CD4-positive, alpha-beta T cell (primary cell): ENCODE data around the gene NAV2. TPM values are rescaled to one million over a fixed set of nuclear protein-coding genes. Genes with fewer than 3 reads are reported as not detected.
A peak's percentile ranks its signal among the peaks of the same experiment; 100 is the strongest.

ENCODE experiments used
- ATAC-seq: fragments of 200-7000 bp; cut with Tn5 transposase; one replicate; pipeline ENCODE4 v1.10.0; 2022; ENCODE audit warnings: mild to moderate bottlenecking; ENCODE audit not compliant: poor library complexity
- CTCF ChIA-PET: fragments of 350-600 bp; sonication (Branson Sonifier 250); formaldehyde crosslinking; loops from one replicate; lab custom pipeline; 2021; ENCODE audit warnings: antibody characterized with exemption, inconsistent platforms; lab: Charles Lee
- POLR2A ChIA-PET: fragments of 350-600 bp; sonication (Branson Sonifier 250); formaldehyde crosslinking; loops from one replicate; lab custom pipeline; 2021; ENCODE audit warnings: antibody characterized with exemption, inconsistent platforms; lab: Charles Lee
- DNase-seq, 14 experiments: peaks; one replicate each; pipeline ENCODE4 v3.0.0-alpha.2; 2013 to 2020; ENCODE audit warnings: mixed read lengths in 2 of 14
- H3K27ac ChIP-seq, 2 donors: one replicate each; pipeline versions ENCODE4 v1.5.1 to v1.7.0; 2013; ENCODE audit warnings: low read length in 2 of 2, low read depth in 1 of 2, mild to moderate bottlenecking in 1 of 2
- H3K27me3 ChIP-seq, 2 experiments: 1 replicate in 1 of 2; 2 replicates in 1 of 2; pipeline versions ENCODE4 v1.6.1 to v1.7.0; 2013; ENCODE audit warnings: low read length in 2 of 2, control low read depth in 1 of 2, mild to moderate bottlenecking in 1 of 2, moderate library complexity in 1 of 2; ENCODE audit not compliant: insufficient read depth in 2 of 2, control insufficient read depth in 1 of 2
- H3K36me3 ChIP-seq: one replicate; pipeline ENCODE4 v1.6.1; 2013; ENCODE audit warnings: low read length, control low read depth; ENCODE audit not compliant: insufficient read depth
- H3K4me1 ChIP-seq: one replicate; pipeline ENCODE4 v1.6.1; 2013; ENCODE audit warnings: low read length, control low read depth; ENCODE audit not compliant: insufficient read depth
- H3K4me3 ChIP-seq: one replicate; pipeline ENCODE4 v1.5.1; 2013; ENCODE audit warnings: mild to moderate bottlenecking, low read length, moderate library complexity
- H3K9me3 ChIP-seq, 2 experiments: 1 replicate in 1 of 2; 2 replicates in 1 of 2; pipeline versions ENCODE4 v1.6.1 to v1.7.0; 2013; ENCODE audit warnings: low read length in 2 of 2, mild to moderate bottlenecking in 2 of 2, control low read depth in 1 of 2, moderate library complexity in 1 of 2; ENCODE audit not compliant: control insufficient read depth in 1 of 2, insufficient read depth in 1 of 2
- H3K27ac Mint-ChIP-seq: one replicate; pipeline ENCODE4 v1.8.0; 2020; ENCODE audit warnings: mixed read lengths
- H3K27me3 Mint-ChIP-seq: one replicate; pipeline ENCODE4 v1.8.0; 2021; ENCODE audit warnings: mixed read lengths
- H3K36me3 Mint-ChIP-seq: one replicate; pipeline ENCODE4 v1.8.0; 2021; ENCODE audit warnings: low read depth, mixed read lengths
- H3K4me1 Mint-ChIP-seq: one replicate; pipeline ENCODE4 v1.8.0; 2021; ENCODE audit warnings: low read depth, mixed read lengths
- H3K4me3 Mint-ChIP-seq: one replicate; pipeline ENCODE4 v1.8.0; 2020; ENCODE audit warnings: mild to moderate bottlenecking, mixed read lengths
- H3K9me3 Mint-ChIP-seq: one replicate; pipeline ENCODE4 v1.8.0; 2020; ENCODE audit warnings: mixed read lengths
- intact Hi-C, 2 experiments: fragments of 100-400 bp; cut with DNase I in 1 of 2; cut with micrococcal nuclease in 1 of 2; formaldehyde crosslinking; loops; one replicate each; pipeline versions ENCODE4 v1.15.1 to v1.9.0; 2023 to 2025; cut with DNase I, micrococcal nuclease
- total RNA-seq, 174 experiments: library from RNA in 2 of 174; stranded (reverse) in 2 of 174; gene quantifications; one replicate each; pipeline ENCODE4 v1.2.3 and lab custom pipeline; 2021 to 2026
- TF ChIP-seq, protein P1 (sequence below): fragments of 200-600 bp; IDR thresholded peaks from one replicate; pipeline ENCODE4 v1.8.0; 2022; ENCODE audit warnings: antibody characterized with exemption, mild to moderate bottlenecking

Gene NAV2
- total RNA-seq, 2 experiments from 2014 or later, result 0.55 to 0.64 TPM

DNA sequence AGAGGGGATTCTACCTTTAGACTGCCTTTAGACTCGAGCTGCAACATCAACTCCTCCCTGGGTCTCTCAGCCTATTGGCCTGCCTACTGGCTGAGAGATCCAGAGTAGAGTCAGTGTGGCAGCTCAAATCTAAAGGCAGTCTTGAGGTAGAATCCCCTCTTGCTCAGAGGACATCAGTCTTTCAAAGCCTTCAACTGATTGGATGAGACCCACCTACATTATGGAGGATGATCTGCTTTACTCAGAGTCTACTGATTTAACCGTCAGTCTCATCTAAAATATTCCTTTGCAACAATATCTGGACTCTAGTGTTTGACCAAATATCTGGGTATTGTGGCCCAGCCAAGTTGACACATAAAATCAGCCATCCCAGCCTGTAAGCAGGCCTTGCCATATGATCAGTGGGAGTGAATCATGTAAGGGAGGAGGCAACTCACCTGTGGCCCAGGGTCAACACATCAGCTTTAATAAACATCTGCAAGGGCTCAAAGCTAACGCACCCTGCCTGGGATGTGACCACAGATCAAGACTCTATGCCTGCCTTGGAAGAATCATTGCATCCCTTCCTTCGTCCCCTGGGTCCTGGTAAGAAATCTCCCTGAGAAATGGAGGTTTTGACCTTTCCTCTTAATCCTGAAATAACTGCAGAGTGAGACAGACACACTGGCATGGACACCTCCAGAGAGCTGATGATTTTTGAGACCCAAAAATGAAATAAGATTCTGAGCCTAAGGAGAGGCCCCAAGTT lies 249.6 kb downstream of the NAV2 start:
- TF ChIP-seq, protein P1, sequence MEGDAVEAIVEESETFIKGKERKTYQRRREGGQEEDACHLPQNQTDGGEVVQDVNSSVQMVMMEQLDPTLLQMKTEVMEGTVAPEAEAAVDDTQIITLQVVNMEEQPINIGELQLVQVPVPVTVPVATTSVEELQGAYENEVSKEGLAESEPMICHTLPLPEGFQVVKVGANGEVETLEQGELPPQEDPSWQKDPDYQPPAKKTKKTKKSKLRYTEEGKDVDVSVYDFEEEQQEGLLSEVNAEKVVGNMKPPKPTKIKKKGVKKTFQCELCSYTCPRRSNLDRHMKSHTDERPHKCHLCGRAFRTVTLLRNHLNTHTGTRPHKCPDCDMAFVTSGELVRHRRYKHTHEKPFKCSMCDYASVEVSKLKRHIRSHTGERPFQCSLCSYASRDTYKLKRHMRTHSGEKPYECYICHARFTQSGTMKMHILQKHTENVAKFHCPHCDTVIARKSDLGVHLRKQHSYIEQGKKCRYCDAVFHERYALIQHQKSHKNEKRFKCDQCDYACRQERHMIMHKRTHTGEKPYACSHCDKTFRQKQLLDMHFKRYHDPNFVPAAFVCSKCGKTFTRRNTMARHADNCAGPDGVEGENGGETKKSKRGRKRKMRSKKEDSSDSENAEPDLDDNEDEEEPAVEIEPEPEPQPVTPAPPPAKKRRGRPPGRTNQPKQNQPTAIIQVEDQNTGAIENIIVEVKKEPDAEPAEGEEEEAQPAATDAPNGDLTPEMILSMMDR, result no peak
- no peak overlapping the region for H3K27ac Mint-ChIP-seq
- Histone ChIP-seq H3K4me1 (no peaks in the 10 kb centered on the region), H3K27ac (no peak overlapping the region), H3K27me3 (peaks cover 0 to 2% of the 10 kb centered on the region in 2 experiments), H3K9me3 (no peaks in the 10 kb centered on the region), H3K36me3 (no peaks in the 10 kb centered on the region), H3K4me3 (no peak overlapping the region)
- CTCF ChIA-PET, result no interaction called here
- peaks cover 10% of the 10 kb centered on the region for H3K27me3 Mint-ChIP-seq
- no peaks in the 10 kb centered on the region for H3K36me3 Mint-ChIP-seq
- H3K4me1 Mint-ChIP-seq, result no peaks in the 10 kb centered on the region
- DNase-seq (no peak), ATAC-seq (no peak)
- POLR2A ChIA-PET, result no interaction called here
- intact Hi-C loops, result no loop called here
- no peaks in the 10 kb centered on the region for H3K9me3 Mint-ChIP-seq
- H3K4me3 Mint-ChIP-seq, result no peak overlapping the region

- no peaks in the 10 kb centered on the region for H3K9me3 Mint-ChIP-seq
- Histone ChIP-seq H3K4me1 (no peaks in the 10 kb centered on the region), H3K27me3 (no peaks in the 10 kb centered on the region), H3K4me3 (no peak overlapping the region), H3K36me3 (no peaks in the 10 kb centered on the region), H3K9me3 (no peaks in the 10 kb centered on the region), H3K27ac (no peak overlapping the region)
- no peak for DNase-seq
- intact Hi-C loops, result no loop called here
- H3K4me1 Mint-ChIP-seq, result no peaks in the 10 kb centered on the region
- H3K27ac Mint-ChIP-seq, result no peak overlapping the region
- no peak for ATAC-seq
- H3K4me3 Mint-ChIP-seq, result no peak overlapping the region
- POLR2A ChIA-PET, result no interaction called here
- no peaks in the 10 kb centered on the region for H3K36me3 Mint-ChIP-seq
- CTCF ChIA-PET, result no interaction called here
- H3K27me3 Mint-ChIP-seq, result peaks cover 10% of the 10 kb centered on the region
- TF ChIP-seq, protein P1, result no peak
Observed at GRCh38 chr11:19962801-19963175, 250.2 kb downstream of the NAV2 start.

- H3K4me1 ChIP-seq, result no peaks in the 10 kb centered on the region
- H3K27ac Mint-ChIP-seq, result no peak overlapping the region
- H3K36me3 Mint-ChIP-seq, result no peaks in the 10 kb centered on the region
- H3K9me3 ChIP-seq, result no peaks in the 10 kb centered on the region
- no peaks in the 10 kb centered on the region for H3K4me1 Mint-ChIP-seq
- no peaks in the 10 kb centered on the region for H3K36me3 ChIP-seq
- H3K27me3 ChIP-seq, result no peaks in the 10 kb centered on the region
- ChIA-PET POLR2A (no interaction called here), CTCF (no interaction called here)
- DNase-seq (peak in 2 of 14 experiments; percentile 10 to 22), ATAC-seq (no peak)
- TF ChIP-seq, protein P1, result no peak
- H3K27me3 Mint-ChIP-seq, result peaks cover 14% of the 10 kb centered on the region
- H3K27ac ChIP-seq, result no peak overlapping the region
- intact Hi-C loops, result no loop called here
- H3K9me3 Mint-ChIP-seq, result no peaks in the 10 kb centered on the region
- H3K4me3 ChIP-seq, result no peak overlapping the region
- H3K4me3 Mint-ChIP-seq, result no peak overlapping the region
Observed at GRCh38 chr11:19963697-19964387, 251.2 kb downstream of the NAV2 start.
